Ramos (cell line): ENCODE data around the gene GDA.

ENCODE experiments used
- in situ Hi-C: fragments of 300-500 bp; cut with MboI; formaldehyde crosslinking; loops from one replicate; pipeline ENCODE4 v1.14.3; 2022; ENCODE audit warnings: low sequenced_read_pairs; ENCODE audit not compliant: unreplicated experiment

GDA gene

DNA sequence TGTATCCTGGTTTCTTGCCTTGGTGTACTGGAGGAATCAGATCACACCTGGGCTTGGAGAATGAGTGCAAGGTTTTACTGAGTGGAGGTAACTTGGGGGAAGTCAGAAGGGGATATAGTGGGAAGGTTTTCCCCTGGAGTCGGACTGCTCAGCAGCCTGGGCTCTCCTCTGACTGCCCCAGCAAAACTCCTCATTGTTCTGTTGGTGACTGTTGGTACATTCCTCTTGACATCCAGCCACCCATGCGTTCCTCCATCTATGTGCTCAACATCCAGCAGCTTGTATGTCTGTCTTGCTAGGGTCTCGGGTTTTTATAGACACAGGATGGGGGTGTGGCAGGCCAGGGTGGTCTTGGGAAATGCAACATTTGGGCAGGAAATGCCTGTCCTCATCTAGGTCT lies 119.7 kb downstream of the GDA start:
- in situ Hi-C loops = loop anchor here (25.0 kb wide), 1 partner anchor 457 kb away; no protein-coding TSS in a partner anchor

DNA sequence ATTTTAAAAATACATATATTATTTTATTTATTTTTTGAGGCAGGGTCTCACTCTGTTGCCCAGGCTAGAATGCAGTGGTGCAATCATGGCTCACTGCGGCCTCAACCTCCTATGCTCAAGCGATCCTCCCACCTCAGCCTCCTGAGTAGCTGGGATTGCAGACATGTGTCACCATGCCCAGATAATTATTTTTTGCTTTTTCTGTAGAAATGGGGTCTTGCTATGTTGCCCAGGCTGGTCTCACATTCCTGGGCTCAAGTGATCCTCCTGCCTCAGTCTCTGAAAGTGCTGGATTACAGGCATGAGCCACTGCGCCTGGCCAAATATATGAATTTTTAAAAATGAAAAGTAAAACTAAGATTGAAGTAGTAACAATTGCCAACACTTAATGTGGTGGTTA lies 121.1 kb downstream of the GDA start:
- in situ Hi-C loops = loop anchor here (5.0 to 25.0 kb wide), 2 partner anchors 233 to 458 kb away; no protein-coding TSS in a partner anchor

DNA sequence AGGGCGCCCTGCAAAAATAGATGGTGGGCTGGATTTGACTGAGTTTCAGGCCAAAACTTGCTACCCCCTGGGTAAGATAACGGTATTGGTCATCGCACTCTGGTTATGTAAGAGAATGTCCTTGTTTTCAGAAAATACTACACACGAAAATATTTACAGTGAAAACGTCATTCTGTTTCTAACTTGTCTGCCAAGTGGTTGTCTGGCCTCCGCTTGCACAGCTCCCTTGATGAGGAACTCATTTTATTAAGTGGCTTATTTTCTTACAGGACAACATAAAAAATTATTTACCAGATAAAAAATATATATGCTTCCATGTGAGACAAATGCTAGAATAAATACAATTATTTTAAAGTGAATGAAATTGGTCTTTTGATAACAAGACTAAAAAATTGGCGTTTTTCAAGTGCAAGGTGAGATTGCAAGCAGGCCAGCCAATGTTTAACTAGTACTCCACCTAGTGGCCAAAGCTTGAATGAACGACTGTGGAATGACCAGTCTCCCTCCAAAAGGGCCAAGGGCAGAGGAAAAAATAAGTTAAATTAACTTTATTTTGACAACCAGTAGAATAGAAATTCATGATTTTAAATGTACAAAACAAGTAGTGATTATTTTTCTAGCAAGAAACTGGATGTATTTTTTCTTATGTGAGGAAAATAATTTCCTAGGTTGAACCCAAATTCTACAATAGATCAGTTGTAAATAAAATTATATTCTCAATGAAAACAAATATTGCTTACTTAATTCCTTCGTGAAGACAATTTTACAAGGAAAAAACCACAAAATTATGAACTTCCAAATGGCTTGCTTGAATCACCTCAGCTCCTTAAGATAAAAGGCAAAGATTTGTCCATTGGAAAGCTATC lies 122.6 kb downstream of the GDA start:
- in situ Hi-C loops = loop anchor here (5.0 to 25.0 kb wide), 2 partner anchors 235 to 460 kb away; no protein-coding TSS in a partner anchor

DNA sequence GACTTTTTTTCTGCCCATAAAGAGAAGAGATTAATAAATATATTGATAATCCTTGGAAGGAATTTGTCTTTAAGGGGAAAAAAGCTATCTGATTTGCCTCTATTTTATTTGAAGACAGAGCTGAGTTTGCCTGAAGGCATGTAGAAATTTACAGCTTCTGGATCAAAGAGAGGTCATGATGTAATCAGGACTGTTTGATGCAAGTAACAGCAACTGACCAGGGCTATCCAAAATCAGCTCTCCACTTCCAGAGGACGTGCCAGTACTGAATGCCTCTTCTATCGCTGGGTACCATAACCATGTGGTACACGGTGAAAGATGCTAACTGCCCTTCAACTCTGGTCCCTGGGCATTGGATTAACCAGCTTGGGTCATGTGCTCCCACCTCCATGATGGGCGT lies 125.2 kb downstream of the GDA start:
- in situ Hi-C loops = loop anchor here (5.0 to 25.0 kb wide), 2 partner anchors 237 to 462 kb away; no protein-coding TSS in a partner anchor

DNA sequence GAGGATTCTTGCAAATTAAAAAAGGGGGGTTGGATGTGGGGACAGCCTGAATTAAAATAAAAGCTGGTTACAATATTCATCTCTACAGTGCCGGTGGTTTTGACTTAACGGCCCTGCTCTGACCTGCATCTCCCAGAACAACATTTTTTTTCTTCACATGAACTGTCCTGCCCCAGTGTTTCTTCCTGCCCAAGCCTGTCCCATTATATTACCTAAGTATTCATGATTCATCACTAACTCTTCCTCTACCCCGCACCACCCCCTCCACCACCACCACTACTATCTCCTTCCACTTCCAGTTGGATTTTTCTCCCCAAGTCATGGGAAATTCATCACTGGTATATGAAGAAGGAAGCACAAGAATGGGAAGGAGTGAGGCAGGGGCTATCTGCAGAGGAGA lies 125.7 kb downstream of the GDA start:
- in situ Hi-C loops = loop anchor here (5.0 to 25.0 kb wide), 3 partner anchors 238 to 537 kb away; no protein-coding TSS in a partner anchor

DNA sequence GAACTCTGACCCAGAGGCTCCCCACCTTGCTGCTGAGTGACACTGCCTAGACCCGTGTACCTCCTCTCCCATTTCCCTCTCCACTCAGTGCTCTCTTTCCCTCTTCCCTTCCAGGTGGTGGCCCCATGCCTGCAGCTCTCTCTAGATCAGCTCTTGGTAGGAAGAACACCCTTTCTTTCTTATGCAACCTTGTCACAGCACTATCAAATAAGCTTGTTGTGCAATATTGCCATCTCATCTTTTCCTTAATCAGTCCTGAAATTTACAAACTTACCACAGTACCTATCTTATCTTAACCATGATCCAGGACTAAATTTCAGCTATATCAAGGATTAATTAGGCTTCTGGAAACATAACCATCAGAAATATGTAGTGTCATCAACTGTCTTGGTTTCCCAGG lies 127.2 kb downstream of the GDA start:
- in situ Hi-C loops = loop anchor here (25.0 kb wide), 1 partner anchor 536 kb away; no protein-coding TSS in a partner anchor

DNA sequence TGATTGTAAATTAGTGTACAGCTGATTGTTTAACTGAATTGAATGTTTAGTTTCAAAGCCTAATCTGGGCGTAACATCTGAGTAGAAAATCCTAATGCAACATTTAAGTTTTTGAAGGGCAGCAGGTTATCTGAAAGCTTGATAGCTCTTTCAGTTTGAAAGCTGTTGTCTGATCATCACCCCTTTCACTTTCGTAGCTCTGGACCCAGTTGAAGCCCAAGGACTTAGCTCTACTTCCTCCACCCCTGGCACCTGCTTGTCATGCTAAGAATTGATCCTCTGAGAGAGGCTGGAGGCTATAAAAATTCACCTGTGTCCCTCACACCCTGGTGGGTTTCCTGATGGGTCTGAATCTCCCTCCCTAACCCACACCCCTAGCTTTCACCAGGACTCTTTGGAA lies 129.7 kb downstream of the GDA start:
- in situ Hi-C loops = loop anchor here (25.0 kb wide), 1 partner anchor 533 kb away; no protein-coding TSS in a partner anchor

DNA sequence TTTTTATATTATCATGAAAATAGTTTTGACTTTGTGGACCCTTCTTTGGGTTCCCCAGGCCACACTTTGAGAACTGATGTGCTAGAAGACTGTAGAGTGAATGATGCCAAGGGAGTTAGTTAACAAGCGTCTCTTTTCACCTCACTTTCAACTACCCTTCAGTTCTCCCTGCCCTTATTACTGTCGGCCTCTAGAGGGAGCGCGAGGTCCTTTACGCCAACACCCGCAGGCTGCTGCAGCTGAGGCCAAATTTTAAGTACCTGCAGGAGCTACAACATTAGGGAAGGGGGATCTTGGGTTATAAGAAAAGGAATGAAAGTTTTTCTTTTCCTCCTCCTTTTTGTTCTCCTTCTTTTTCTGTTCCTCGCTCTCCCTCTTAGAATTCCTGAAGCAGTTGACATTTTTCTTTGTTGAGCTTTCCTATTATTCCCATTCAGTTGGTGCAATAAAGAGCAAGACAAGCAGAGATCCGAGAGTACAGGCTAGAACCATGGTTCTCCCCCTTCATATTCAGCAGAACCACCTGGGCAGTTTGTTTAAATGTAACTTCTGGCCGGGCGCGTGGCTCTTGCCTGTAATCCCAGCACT lies 131.8 kb downstream of the GDA start:
- in situ Hi-C loops = loop anchor here (5.0 to 25.0 kb wide), 2 partner anchors 311 to 531 kb away; no protein-coding TSS in a partner anchor

DNA sequence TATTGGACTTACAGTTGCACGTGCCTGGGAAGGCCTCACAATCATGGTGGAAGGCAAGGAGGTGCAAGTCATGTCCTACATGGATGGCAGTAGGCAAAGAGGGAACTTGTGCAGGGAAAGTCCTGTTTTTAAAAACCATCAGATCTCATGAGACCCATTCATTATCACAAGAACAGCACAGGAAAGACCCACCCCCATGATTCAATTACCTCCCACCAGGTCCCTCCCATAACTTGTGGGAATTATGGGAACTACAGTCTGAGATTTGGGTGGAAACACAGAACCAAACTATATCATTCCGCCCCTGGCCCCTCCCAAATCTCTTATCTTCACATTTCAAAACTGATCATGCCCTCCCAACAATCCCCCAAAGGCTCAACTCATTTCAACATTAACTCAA lies 140.2 kb downstream of the GDA start:
- in situ Hi-C loops = loop anchor here (25.0 kb wide), 1 partner anchor 523 kb away; no protein-coding TSS in a partner anchor

DNA sequence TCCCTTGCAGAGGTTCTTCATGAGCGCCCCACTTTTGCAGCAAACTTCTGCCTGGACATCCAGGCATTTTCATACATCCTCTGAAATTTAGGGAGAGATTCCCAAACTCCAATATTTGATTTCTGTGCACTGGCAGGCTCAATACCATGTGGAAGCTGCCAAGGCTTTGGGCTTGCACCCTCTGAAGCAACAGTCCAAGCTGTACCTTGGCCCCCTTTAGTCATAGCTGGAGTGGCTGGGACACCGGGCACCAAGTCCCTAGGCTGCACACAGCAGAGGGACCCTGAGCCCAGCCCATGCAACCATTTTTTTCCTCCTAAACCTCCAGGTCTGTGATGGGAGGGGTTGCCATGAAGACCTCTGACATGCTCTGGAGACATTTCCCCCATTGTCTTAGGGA lies 141.1 kb downstream of the GDA start:
- in situ Hi-C loops = loop anchor here (25.0 kb wide), 1 partner anchor 522 kb away; no protein-coding TSS in a partner anchor

DNA sequence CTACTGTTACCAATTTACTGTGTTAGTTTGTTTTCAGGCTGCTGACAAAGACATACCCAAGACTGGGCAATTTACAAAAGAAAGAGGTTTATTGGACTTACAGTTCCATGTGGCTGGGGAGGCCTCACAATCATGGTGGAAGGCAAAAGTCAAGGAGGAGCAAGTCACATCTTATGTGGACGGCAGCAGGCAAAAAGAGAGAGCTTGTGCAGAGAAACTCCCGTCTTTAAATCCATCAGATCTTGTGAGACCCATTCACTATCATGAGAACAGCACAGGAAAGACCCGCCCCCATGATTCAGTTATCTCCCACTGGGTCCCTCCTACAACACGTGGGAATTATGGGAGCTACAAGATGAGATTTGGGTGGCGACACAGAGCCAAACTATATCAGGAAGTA lies 142.3 kb downstream of the GDA start:
- in situ Hi-C loops = loop anchor here (25.0 kb wide), 1 partner anchor 521 kb away; no protein-coding TSS in a partner anchor

DNA sequence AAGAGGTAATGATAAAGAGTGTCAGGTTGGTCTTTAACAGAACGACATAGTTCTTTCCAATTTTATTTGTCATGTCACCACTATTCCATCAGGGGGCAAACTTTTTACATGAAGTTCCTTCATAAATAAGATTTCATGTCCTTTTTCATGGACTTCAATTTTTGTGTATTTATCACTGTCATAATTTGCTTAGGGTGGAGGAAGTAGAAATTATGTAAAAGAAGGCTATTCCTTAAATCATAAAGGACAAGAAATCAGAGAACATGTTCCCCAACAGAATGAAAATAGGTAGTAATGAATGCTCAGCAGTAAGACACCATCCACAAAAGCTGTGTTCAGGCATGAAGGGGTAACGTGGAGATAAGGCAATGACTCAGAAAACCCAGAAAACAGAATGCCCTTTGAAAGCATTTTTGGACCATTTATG lies 143.0 kb downstream of the GDA start:
- in situ Hi-C loops = loop anchor here (25.0 kb wide), 1 partner anchor 520 kb away; no protein-coding TSS in a partner anchor

DNA sequence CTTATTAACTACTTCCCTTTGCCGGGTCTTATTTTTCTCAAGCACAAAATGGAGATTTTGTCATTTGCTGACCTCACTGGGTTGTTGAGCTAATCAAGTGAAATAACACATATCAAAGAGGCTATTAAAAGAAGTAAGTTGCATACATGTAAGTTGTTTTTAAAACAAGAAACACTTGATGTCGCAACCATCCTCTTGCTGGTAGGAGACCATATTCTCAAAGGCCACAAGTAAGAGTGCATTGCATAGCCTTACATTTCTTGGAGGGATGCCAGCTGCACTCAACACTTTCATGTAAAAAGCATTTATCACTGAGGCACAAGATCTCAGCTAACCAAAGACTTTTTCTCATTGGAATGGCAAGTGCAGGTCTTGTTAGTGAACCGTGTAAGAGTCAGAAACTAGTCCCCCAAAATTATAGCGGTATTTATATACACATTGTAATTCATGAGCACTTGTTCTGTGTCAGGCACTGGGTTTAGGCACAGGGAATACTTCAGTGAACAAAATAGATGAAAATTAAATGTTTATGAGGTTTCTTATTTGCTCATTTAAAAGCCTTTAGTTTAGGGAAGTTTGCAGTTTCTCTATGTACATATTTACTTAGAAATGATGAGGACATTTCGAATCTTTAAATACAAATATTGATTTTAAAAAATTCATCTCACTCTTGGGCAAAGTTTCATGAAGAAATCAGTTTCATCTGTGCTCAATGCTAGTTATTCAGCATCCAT lies 143.8 kb downstream of the GDA start:
- in situ Hi-C loops = loop anchor here (25.0 kb wide), 1 partner anchor 519 kb away; no protein-coding TSS in a partner anchor

DNA sequence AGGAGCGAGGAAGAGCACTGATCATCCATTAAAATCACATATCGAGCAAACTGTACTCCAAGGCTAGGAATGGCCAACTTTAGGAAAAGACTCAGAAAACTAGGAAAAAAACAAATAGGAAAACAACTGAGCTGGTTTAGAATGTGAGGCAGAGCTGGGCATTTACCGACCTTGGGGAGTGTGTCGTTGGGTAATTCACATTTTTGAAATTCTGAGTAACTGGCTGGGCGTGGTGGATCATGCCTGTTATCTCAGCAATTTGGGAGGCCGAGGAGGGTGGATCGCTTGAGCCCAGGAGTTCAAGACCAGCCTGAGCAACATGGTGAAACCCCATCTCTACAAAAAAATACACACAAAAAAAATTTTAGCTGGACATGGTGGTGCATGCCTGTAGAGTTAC lies 145.7 kb downstream of the GDA start:
- in situ Hi-C loops = loop anchor here (25.0 kb wide), 1 partner anchor 517 kb away; no protein-coding TSS in a partner anchor

DNA sequence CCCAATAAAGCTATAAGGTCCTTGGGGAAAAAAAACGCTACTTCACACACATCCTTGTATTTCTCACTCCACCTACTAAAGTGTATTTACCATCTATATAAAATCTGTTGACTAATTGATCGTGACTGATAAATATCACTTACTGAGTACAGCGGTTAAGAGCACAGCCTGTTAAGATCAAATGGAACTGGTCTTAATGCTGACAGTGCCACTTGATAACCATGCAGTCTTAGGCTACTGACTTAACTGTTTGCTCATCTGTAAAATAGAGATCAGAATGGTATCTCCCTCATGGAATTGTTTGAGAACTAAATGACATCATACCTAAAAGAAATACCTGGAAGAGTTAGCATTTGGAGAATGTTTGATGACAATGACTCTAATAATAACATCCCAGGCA lies 148.3 kb downstream of the GDA start:
- in situ Hi-C loops = loop anchor here (25.0 kb wide), 1 partner anchor 515 kb away; no protein-coding TSS in a partner anchor

DNA sequence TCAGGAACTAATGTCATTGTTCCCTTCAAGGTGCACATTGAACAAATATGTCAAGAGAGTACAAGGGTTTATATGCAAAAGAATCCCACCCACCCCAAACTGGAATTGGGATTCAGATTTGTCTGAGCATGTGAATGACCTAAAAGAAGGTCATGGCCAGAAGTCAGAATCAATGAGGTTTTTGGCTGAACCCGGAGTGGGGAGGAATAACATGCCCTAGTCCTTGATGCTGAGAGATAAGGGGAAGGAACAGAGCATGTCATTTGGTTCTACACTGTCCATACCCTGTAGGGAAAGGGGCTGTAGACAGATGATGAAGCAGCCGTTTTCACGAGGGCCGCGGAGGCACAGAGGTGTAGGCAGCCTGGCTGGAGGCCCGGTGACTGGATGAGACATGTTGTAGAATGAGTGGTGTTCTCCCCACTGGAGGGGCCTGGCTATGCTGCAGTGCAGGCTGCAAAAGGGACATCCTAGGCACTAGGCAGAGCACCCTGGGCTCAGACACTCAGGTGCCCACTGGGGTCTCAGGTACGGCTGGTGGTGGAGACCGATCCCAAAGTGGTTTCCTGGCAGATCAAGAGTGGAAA lies 149.9 kb downstream of the GDA start:
- in situ Hi-C loops = loop anchor here (25.0 kb wide), 1 partner anchor 513 kb away; no protein-coding TSS in a partner anchor

DNA sequence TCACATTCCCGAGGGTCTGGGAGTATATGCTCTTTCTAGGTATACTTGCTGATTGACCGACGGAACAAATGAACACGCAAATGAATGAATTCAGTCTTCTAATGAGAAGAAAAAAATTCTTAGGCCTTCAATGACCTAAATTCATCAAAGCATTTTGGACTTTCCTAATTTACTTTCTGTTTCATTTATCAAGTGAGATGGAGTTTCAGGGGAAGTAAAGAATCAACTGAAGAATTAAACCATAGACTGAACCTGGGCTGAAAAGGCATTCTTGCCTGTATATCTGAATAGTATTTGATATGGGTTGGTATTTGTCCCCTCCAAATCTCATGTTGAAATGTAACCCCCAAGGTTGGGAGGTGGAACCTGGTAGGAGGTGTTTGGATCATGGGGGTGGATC lies 151.6 kb downstream of the GDA start:
- in situ Hi-C loops = no loop called here
